Osteocyte (in vitro differentiated cells): Measurements from ENCODE around the gene MRPL11. TPM values are rescaled to one million over a fixed set of nuclear protein-coding genes. Genes with fewer than 3 reads are reported as not detected.
"Not testable (repeated sequence)": the region's sequence is repeated elsewhere in the genome, so short reads cannot be mapped to it uniquely, and the experiment has no call there.

Source experiments
- DNase-seq: peaks from one replicate; pipeline ENCODE4 v3.0.0; 2021; ENCODE audit warnings: mixed read lengths; ENCODE audit not compliant: unreplicated experiment; ENCODE audit errors: extremely low spot score
- H3K27ac Mint-ChIP-seq: one replicate; pipeline ENCODE4 v1.8.0; 2021; ENCODE audit warnings: mild to moderate bottlenecking, mixed read lengths; ENCODE audit not compliant: unreplicated experiment
- H3K27me3 Mint-ChIP-seq: one replicate; pipeline ENCODE4 v1.8.0; 2021; ENCODE audit warnings: mixed read lengths; ENCODE audit not compliant: unreplicated experiment
- H3K36me3 Mint-ChIP-seq: one replicate; pipeline ENCODE4 v1.8.0; 2021; ENCODE audit warnings: mixed read lengths; ENCODE audit not compliant: unreplicated experiment
- H3K4me1 Mint-ChIP-seq: one replicate; pipeline ENCODE4 v1.8.0; 2021; ENCODE audit warnings: mixed read lengths; ENCODE audit not compliant: unreplicated experiment
- H3K4me3 Mint-ChIP-seq: one replicate; pipeline ENCODE4 v1.8.0; 2021; ENCODE audit warnings: mild to moderate bottlenecking, moderate library complexity, mixed read lengths; ENCODE audit not compliant: unreplicated experiment
- H3K9me3 Mint-ChIP-seq: one replicate; pipeline ENCODE4 v1.8.0; 2021; ENCODE audit warnings: mixed read lengths; ENCODE audit not compliant: unreplicated experiment
- CTCF ChIP-seq: fragments of 200-600 bp; sonication (generic); IDR thresholded peaks from 2 replicates; pipeline ENCODE4 v1.5.0; 2021; ENCODE audit warnings: antibody characterized with exemption, mild to moderate bottlenecking, moderate library complexity
- total RNA-seq: library from RNA; stranded (reverse); gene quantifications from 2 replicates; pipeline ENCODE4 v1.2.1, GENCODE V29; 2021

The MRPL11 gene
- total RNA-seq, 1 donor from 2014 or later, result 45.4 TPM

DNA sequence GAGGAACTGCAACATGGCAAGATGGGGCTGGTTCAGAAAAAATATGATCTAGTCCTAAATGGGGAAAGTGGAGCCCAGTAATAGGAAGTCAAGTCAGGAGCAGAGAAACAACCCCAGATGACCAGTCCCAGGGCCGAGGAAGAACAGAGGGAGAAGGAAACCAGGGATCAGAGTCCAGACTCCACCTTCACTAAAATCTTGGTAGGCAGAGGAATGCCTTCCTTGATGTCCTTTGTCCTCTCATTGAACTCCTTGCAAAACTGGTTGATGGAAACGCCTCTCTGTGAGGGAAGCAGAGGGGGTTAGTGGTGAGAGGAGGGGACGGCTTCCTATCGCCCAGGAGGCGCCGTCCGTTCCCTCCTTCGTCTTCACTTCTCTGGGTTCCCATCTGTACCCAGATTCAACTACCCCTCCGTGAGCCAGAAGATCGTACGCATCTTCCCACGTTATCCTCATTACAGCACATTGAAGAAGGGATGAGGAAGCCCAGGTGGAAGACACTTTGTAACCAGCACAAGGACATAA lies 607 bp downstream of the MRPL11 start:
- H3K4me1 Mint-ChIP-seq, result peaks cover 10% of the 10 kb centered on the region
- peaks cover under 1% of the 10 kb centered on the region for H3K27me3 Mint-ChIP-seq
- peak overlapping the region; percentile 95 for H3K27ac Mint-ChIP-seq
- H3K9me3 Mint-ChIP-seq, result peaks cover 1% of the 10 kb centered on the region
- TF ChIP-seq CTCF, result no peak
- H3K4me3 Mint-ChIP-seq, result peak overlapping the region; percentile 89
- H3K36me3 Mint-ChIP-seq, result peaks cover 18% of the 10 kb centered on the region
- no peak for DNase-seq

DNA sequence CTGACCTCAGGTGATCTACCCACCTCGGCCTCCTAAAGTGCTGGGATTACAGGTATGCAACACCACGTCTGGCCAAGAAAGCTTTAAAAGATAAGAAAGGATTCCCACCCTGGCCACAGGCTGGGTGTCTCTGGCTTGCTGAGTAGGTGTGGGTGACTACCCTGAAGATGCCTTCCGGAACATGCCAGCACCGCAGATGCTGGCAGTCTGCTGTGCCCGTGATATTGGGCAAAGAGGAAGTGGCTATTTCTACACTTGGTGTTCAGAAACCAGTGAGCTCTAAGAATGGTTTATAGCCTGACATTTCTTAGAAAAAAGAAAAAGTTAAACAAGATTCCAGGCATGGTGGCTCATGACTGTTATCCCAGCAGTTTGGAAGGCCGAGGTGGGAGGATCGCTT lies 6.1 kb downstream of the MRPL11 start:
- H3K4me3 Mint-ChIP-seq, result no peak overlapping the region
- no peak for DNase-seq
- no peaks in the 10 kb centered on the region for H3K9me3 Mint-ChIP-seq
- peaks cover 22% of the 10 kb centered on the region for H3K36me3 Mint-ChIP-seq
- H3K4me1 Mint-ChIP-seq, result peaks cover 3% of the 10 kb centered on the region
- no peak overlapping the region for H3K27ac Mint-ChIP-seq
- H3K27me3 Mint-ChIP-seq, result no peaks in the 10 kb centered on the region
- no peak for TF ChIP-seq CTCF

GRCh38 chr11:66431871-66432329 lies 6.7 kb downstream of the MRPL11 start:
- not testable (repeated sequence) for H3K27ac Mint-ChIP-seq, H3K9me3 Mint-ChIP-seq, H3K27me3 Mint-ChIP-seq, H3K4me1 Mint-ChIP-seq, DNase-seq, H3K4me3 Mint-ChIP-seq
- peaks cover 22% of the 10 kb centered on the region for H3K36me3 Mint-ChIP-seq

- not testable (repeated sequence) for H3K27me3 Mint-ChIP-seq, DNase-seq, H3K27ac Mint-ChIP-seq, H3K4me3 Mint-ChIP-seq, H3K9me3 Mint-ChIP-seq, H3K4me1 Mint-ChIP-seq
- H3K36me3 Mint-ChIP-seq, result peaks cover 16% of the 10 kb centered on the region
Measured at GRCh38 chr11:66431287-66431686, 7.4 kb downstream of the MRPL11 start.

DNA sequence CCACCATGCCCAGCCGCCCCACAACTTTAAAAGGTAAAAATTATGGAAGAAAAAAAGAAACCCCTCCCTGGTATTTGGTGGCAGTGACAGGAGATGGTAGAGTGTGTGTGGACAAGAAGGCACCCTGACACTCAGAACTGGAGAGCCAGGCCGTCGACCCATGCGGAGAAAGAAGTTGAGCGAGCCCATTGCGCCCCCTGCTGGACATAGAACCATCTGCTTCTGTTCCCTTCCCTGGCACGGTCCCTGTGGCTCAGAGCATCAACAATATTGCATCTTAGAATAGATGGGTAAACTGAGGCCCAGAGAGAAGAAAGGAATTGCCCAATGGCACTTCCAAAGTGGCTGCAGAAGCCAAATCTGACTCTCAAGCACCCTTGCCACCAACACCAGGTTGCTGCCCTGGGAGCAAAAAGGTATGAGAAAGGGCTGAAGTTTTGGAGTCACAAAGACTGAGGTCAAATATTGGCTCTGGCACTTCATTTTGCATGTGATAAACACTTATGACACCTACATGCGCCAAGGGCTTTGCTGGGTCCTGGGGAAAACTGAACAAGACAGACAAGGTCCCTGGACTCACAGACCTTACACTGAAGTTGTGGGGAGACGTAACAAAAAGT lies 8.6 kb downstream of the MRPL11 start:
- H3K4me3 Mint-ChIP-seq, result no peak overlapping the region
- DNase-seq, result peak; percentile 89
- H3K9me3 Mint-ChIP-seq, result no peaks in the 10 kb centered on the region
- H3K27ac Mint-ChIP-seq, result no peak overlapping the region
- H3K36me3 Mint-ChIP-seq, result peaks cover 7% of the 10 kb centered on the region
- peak; percentile 83 for TF ChIP-seq CTCF
- no peaks in the 10 kb centered on the region for H3K27me3 Mint-ChIP-seq
- H3K4me1 Mint-ChIP-seq, result no peaks in the 10 kb centered on the region

GRCh38 chr11:66428933-66429332 lies 9.7 kb downstream of the MRPL11 start:
- H3K27ac Mint-ChIP-seq, result no peak overlapping the region
- no peaks in the 10 kb centered on the region for H3K27me3 Mint-ChIP-seq
- no peak for TF ChIP-seq CTCF
- no peaks in the 10 kb centered on the region for H3K4me1 Mint-ChIP-seq
- peaks cover 7% of the 10 kb centered on the region for H3K36me3 Mint-ChIP-seq
- no peaks in the 10 kb centered on the region for H3K9me3 Mint-ChIP-seq
- no peak overlapping the region for H3K4me3 Mint-ChIP-seq
- no peak for DNase-seq
